IPS DF 4.7 (cell line): ENCODE results near the gene NHSL2.

Source experiments
- DNase-seq: peaks from one replicate; pipeline ENCODE4 v3.0.0-alpha.2; 2013; ENCODE audit warnings: low spot score; ENCODE audit errors: extremely low read depth

NHSL2 gene

GRCh38 chrX:72016881-72017783 is 106.5 kb downstream of the NHSL2 start:
- DNase-seq = no peak

- DNase-seq = no peak
Measured at GRCh38 chrX:72018277-72019112, 107.8 kb downstream of the NHSL2 start.

- DNase-seq = no peak
Measured at GRCh38 chrX:72019487-72019886, 108.8 kb downstream of the NHSL2 start.

DNA sequence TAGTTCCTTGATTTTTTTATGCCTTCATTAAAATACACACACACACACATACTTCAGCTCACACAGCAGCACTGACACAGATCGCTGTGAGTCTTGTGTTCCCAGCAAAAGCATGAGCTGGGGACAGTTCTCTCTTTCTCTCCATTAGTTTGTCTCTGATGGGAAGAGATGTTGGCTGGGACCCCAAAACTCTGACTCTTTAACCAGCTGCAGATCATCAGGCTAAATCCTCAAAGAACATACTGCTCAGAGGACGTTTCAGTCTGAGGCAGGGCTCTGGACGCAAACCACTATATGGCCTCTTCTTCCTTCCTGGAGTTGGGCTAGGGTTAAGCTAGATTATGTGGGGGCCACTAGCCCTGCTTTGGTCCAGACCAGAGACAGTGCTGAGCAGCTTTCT is 109.6 kb downstream of the NHSL2 start:
- no peak for DNase-seq

- no peak for DNase-seq
Measured at GRCh38 chrX:72020788-72021187, 110.1 kb downstream of the NHSL2 start.

DNA sequence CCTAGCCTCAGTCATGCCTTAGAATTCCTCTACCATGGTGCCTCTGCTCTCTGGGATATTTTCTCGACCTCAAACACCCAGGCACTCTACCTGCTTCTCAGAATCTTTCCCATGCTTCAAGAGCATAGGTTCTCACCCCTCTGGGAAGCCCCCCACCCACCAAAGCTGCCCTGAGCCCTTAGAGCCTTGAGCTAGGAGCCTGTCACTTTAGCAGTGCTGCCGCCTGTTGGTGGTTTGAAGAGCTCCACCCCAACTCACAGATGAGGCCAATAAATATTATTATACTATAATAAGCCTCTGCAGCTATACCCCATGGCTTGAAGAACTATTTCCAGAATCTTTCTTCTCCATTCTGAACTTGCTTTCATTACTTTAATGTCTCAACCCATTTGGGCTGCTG is 111.3 kb downstream of the NHSL2 start:
- no peak for DNase-seq

GRCh38 chrX:72023071-72023470 is 112.4 kb downstream of the NHSL2 start:
- no peak for DNase-seq

- DNase-seq = no peak
Measured at GRCh38 chrX:72025236-72025770, 114.7 kb downstream of the NHSL2 start.

DNA sequence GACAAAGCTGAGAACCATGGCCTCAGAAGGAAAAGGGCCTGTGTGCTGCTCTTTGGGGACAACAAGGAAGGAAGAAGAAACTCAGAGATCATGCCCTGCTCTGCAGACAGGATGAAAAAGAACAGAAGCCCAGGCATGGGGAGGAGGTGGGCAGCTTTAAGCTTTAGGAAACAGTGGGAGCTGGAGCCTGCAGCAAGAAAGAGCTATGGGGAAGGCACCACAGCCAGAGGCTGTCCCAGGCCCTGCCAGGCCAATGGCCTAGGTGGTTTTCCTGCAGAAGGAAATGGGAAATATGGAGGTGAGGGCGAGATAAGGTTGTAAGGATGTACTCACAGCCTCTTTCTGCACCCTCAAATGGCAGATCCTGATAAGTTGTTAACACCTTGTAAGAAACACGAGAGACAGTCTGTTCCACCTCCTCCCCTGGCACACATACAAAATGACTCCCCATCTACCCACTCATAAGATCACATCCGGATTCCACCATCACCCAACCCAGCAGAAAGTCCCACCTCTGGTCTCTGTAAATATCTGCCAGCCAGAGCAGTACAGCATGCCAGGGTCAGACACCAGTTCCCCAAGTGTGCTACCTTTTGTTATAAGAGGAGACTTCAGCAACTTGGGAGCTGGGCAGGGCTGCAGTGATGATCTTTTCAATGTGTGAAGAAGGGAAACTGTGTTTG is 115.8 kb downstream of the NHSL2 start:
- no peak for DNase-seq

GRCh38 chrX:72027024-72027913 is 116.6 kb downstream of the NHSL2 start:
- DNase-seq = no peak

DNA sequence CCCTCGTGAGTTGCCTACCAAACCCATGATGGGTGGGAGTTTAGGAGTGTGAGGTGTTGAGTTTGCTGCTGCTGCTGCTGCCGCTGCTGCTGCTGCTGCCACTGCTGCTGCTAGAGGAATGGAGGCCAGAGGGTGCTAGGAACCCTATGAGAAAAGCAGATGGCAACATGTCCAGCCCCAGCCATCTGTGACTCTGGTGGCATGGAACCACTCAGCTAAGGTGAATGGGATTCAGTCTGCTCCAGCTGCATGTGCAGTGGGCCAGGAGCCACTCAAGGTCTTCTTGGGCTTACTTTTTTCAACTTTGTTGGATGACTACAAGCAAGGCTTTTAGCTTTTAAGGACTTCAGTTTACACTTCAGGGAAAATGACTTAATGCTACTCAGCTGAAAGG is 117.3 kb downstream of the NHSL2 start:
- DNase-seq = no peak

- DNase-seq = no peak
Measured at GRCh38 chrX:72028701-72029470, 118.2 kb downstream of the NHSL2 start.

DNA sequence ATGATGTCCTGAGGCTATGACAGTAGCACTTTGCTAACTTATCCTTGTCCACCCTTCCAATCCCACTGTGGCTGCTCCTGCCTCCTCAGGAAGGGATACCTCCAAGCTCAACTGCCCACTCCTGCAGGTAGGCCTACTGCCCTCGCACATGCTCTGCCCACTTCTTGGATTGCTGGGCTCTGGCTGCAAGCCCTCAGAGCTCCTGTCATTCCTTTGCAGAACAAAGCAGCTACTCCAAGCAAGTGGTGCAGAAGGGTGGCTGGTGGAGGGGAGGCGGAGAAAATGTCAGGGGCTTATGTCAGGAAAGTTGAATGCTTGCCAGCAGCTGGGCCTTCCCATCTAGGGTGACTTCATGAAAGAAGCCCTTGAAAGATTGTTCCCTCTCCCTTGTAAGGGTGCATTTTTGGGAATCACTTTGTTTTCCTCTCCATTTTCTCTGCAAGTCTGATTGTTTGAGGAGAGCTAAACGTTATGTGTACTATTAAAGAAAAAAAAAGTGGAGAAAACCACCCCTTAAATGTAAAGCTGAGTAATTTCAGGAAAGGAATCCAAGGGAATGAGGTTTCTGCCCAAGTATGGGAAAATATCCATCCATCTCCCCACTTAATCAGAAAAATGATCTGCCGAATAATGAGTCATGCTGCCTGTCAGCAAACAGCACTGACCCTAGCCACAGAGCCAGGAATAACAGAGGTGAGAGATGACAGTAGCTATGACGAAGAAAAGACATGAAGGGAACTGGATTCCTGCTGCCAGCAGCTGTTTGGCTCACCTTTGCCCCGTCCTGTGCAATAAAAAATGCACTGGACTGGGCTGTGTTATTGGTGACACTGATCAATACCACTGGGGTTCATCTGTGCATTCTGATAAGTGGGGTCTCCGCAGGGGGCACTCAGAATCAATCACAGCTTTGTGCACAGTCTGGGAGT is 119.1 kb downstream of the NHSL2 start:
- DNase-seq = no peak

DNA sequence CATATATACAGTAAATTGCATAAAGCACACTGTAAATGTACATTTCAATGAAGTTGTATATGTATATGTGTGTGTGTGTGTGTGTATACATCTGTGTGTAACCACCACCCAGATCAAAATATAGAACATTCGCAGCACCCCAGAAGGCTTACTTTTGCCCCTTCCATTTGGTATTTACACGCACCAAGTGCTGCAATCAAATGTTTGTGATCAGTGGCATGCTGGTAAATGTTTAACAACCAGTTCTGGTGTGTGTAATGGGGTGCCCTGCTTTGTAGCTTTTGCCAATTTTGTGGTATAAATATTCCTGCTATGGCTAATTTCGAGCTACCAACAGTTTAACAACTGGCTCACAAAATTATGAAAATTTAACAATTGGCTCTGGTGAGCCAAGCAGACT is 119.8 kb downstream of the NHSL2 start:
- no peak for DNase-seq

DNA sequence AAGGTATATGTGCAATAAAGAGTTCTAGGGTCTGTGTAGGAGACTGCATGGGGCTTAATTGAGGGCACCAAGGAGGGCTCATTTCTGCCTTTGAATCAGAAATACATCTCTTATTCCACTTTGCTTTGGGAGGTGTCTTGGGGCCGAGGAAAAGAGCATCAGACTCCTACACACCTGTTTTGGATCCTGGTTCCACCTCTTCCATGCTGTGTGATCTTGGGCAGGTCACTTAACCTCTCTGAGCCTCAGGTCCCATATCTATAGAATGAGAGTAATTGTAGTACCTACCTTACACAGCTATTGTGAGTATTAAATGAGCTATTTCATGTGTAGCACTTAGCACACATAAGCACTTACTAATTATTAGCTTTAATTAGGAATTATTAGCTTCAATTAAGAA is 120.5 kb downstream of the NHSL2 start:
- no peak for DNase-seq

DNA sequence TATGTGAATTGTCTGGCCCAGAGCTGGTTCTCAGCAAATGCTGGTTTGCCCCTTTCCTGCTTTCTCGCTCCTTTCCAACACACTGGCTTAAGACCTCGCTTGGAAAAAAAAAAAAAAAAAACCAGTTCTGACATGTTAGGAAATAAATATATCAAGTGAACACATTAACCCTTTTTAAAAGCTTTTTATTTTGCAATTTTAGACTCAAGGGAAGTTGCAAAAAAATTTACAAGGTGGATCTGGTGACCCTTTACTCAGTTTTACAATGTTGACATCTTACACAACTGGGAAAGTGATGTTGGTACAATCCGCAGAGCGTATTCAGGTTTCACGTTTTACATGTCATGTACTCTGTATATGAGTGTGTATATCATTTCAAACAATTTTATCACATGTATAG is 121.0 kb downstream of the NHSL2 start:
- DNase-seq = no peak

DNA sequence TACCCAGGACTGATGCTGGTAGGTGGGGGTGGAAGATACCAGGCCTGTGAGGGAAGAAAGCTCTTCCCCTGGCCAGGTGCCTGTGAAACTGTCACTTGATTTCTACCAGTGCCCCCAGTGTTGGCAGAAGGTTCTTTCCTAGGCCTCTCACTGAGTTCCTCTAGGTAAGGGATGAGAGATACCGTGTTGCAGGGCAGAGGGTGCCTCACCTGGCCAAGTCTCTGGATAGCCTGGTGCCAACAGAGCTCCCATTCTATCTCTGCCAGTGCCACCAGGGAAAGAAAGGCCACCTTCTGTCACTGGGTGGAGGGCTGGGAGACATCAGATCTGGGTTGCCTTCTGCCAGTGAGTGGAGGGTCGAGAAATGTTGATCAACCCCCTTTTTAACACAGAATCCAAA is 127.0 kb downstream of the NHSL2 start:
- no peak for DNase-seq

DNA sequence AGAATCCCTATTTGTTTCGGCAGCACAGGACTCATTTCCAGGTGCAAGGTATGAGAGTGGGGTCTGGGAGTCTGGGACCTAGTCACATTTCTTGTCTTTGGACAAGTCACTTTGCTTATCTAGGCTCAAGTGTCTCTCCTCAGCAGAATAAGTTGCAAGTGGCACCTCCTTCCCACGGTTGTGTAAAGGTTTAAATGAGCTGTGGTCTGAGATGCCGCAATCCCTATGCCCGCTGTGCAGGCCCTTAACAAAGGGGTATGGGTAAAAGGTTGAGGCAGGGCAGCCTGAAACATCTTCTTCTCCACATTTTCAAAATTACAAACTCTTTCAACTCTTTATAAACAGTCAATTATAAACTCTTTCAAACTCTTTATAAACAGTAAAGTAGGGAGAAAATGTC is 127.4 kb downstream of the NHSL2 start:
- no peak for DNase-seq

GRCh38 chrX:72038868-72039267 is 128.2 kb downstream of the NHSL2 start:
- DNase-seq = no peak
